Muscle of leg (tissue), 11 donors: ENCODE data around the gene RHOF. TPM values are rescaled to one million over a fixed set of nuclear protein-coding genes. Genes with fewer than 3 reads are reported as not detected.
"Not testable (repeated sequence)": the region's sequence is repeated elsewhere in the genome, so short reads cannot be mapped to it uniquely, and the experiment has no call there.

Experiments used
- DNase-seq: peaks from one replicate; pipeline ENCODE4 v3.0.0; 2013
- H3K27ac ChIP-seq: one replicate; pipeline ENCODE4 v1.5.1; 2013; ENCODE audit warnings: mild to moderate bottlenecking, low read length, control low read depth
- H3K27me3 ChIP-seq: one replicate; pipeline ENCODE4 v1.6.1; 2013; ENCODE audit warnings: low read length; ENCODE audit not compliant: control insufficient read depth, insufficient read depth
- H3K36me3 ChIP-seq: one replicate; pipeline ENCODE4 v1.6.1; 2013; ENCODE audit warnings: low read length; ENCODE audit not compliant: control insufficient read depth, insufficient read depth
- H3K4me1 ChIP-seq: one replicate; pipeline ENCODE4 v1.6.1; 2013; ENCODE audit warnings: low read length; ENCODE audit not compliant: control insufficient read depth, insufficient read depth
- H3K4me3 ChIP-seq: one replicate; pipeline ENCODE4 v1.5.1; 2013; ENCODE audit warnings: low read length, control low read depth
- H3K9me3 ChIP-seq: replicated peaks from 2 replicates; pipeline ENCODE4 v1.6.1; 2013; ENCODE audit warnings: low read depth, low read length; ENCODE audit not compliant: control insufficient read depth
- WGBS: methylation state at CpG from one replicate; pipeline ENCODE4 v1.1.5; 2013; ENCODE audit warnings: missing lambda C conversion rate; ENCODE audit not compliant: insufficient coverage; 5-methylcytosine and 5-hydroxymethylcytosine counted together
- polyA plus RNA-seq, 8 donors: library from polyadenylated mRNA; unstranded; fragments of 120-200 nt; gene quantifications; one replicate each; pipeline versions ENCODE4 v1.2.1 to v1.2.3, GENCODE V29; 2013; ENCODE audit warnings: inconsistent platforms in 1 of 8, low replicate concordance in 1 of 8; ENCODE audit not compliant: insufficient read length in 8 of 8, insufficient read depth in 1 of 8
- total RNA-seq: library from RNA; stranded (reverse); fragments of 120-200 nt; gene quantifications from one replicate; pipeline ENCODE4 v1.2.4, GENCODE V29; 2013

The RHOF gene
- total and polyA plus RNA-seq, 9 donors = 1.2 to 3.5 (median 2.1) TPM

- peaks cover 58% of the 10 kb centered on the region for H3K4me1 ChIP-seq
- no peak overlapping the region for H3K4me3 ChIP-seq
These were observed 1.6 kb downstream of the RHOF start for GRCh38 chr12:121791671-121792551.

GRCh38 chr12:121790785-121791184, 2.7 kb downstream of the RHOF start:
- 91% methylated on average over 6 of the region's 8 CpGs for WGBS
- not testable (repeated sequence) for H3K27ac ChIP-seq, H3K9me3 ChIP-seq, DNase-seq, H3K4me3 ChIP-seq, H3K27me3 ChIP-seq, H3K36me3 ChIP-seq
- peaks cover 47% of the 10 kb centered on the region for H3K4me1 ChIP-seq

More at GRCh38 chr12:121791671-121792551, 1.6 kb downstream of the RHOF start:
- H3K27ac ChIP-seq = no peak overlapping the region
- WGBS = 74% methylated on average over 8 of the region's 14 CpGs
- no peaks in the 10 kb centered on the region for H3K9me3 ChIP-seq
- DNase-seq = no peak
- H3K27me3 ChIP-seq = peaks cover 8% of the 10 kb centered on the region
- peaks cover 16% of the 10 kb centered on the region for H3K36me3 ChIP-seq

GRCh38 chr12:121789800-121790728, 3.4 kb downstream of the RHOF start:
- DNase-seq = no peak
- Histone ChIP-seq H3K27me3 (peaks cover 8% of the 10 kb centered on the region), H3K4me1 (peaks cover 40% of the 10 kb centered on the region), H3K36me3 (peaks cover 1% of the 10 kb centered on the region), H3K27ac (peak overlapping the region; percentile 56), H3K9me3 (no peaks in the 10 kb centered on the region), H3K4me3 (no peak overlapping the region)
- WGBS = 39% methylated on average over 22 of the region's 28 CpGs

- Histone ChIP-seq H3K4me1 (peaks cover 32% of the 10 kb centered on the region), H3K27ac (peak overlapping the region; percentile 56), H3K36me3 (no peaks in the 10 kb centered on the region), H3K4me3 (no peak overlapping the region), H3K27me3 (peaks cover 8% of the 10 kb centered on the region), H3K9me3 (no peaks in the 10 kb centered on the region)
- 44% methylated on average over 11 of the region's 13 CpGs for WGBS
- no peak for DNase-seq
These were observed 4.2 kb downstream of the RHOF start for GRCh38 chr12:121789233-121789781.

GRCh38 chr12:121788176-121788818, 5.2 kb downstream of the RHOF start:
- WGBS = no CpG with 5 or more reads among the region's 7 CpGs
- Histone ChIP-seq H3K4me1 (peaks cover 23% of the 10 kb centered on the region), H3K36me3 (no peaks in the 10 kb centered on the region), H3K27ac (no peak overlapping the region), H3K4me3 (no peak overlapping the region), H3K27me3 (peaks cover 3% of the 10 kb centered on the region), H3K9me3 (no peaks in the 10 kb centered on the region)
- no peak for DNase-seq

GRCh38 chr12:121787063-121788025, 6.1 kb downstream of the RHOF start:
- DNase-seq = no peak
- 75% methylated on average over 3 of the region's 17 CpGs for WGBS
- no peak overlapping the region for H3K27ac ChIP-seq

GRCh38 chr12:121786440-121786825, 7.1 kb downstream of the RHOF start:
- WGBS = 68% methylated on average over 4 of the region's 6 CpGs

More at GRCh38 chr12:121787063-121788025, 6.1 kb downstream of the RHOF start:
- Histone ChIP-seq H3K27me3 (no peaks in the 10 kb centered on the region), H3K4me3 (no peak overlapping the region), H3K4me1 (peaks cover 22% of the 10 kb centered on the region), H3K36me3 (no peaks in the 10 kb centered on the region), H3K9me3 (no peaks in the 10 kb centered on the region)

GRCh38 chr12:121784460-121784859, 9.0 kb downstream of the RHOF start:
- no peak for DNase-seq
- Histone ChIP-seq H3K27ac (no peak overlapping the region), H3K9me3 (no peaks in the 10 kb centered on the region), H3K4me1 (peaks cover 23% of the 10 kb centered on the region), H3K4me3 (no peak overlapping the region), H3K36me3 (peaks cover 12% of the 10 kb centered on the region), H3K27me3 (no peaks in the 10 kb centered on the region)
- WGBS = no CpG with 5 or more reads among the region's 6 CpGs

More at GRCh38 chr12:121786440-121786825, 7.1 kb downstream of the RHOF start:
- Histone ChIP-seq H3K27me3 (no peaks in the 10 kb centered on the region), H3K27ac (no peak overlapping the region), H3K4me1 (peaks cover 29% of the 10 kb centered on the region), H3K36me3 (no peaks in the 10 kb centered on the region), H3K4me3 (no peak overlapping the region), H3K9me3 (no peaks in the 10 kb centered on the region)
- DNase-seq = no peak

- DNase-seq = no peak
- no peak overlapping the region for H3K4me3 ChIP-seq
- no peaks in the 10 kb centered on the region for H3K9me3 ChIP-seq
- H3K27ac ChIP-seq = no peak overlapping the region
- H3K27me3 ChIP-seq = no peaks in the 10 kb centered on the region
- peaks cover 20% of the 10 kb centered on the region for H3K4me1 ChIP-seq
- 66% methylated on average over 6 of the region's 6 CpGs for WGBS
- H3K36me3 ChIP-seq = peaks cover 19% of the 10 kb centered on the region
These were observed 9.7 kb downstream of the RHOF start for GRCh38 chr12:121783766-121784165.
